HEK293 (cell line): ENCODE data around the gene PRPH2.

Source experiments
- EGR2 ChIP-seq: fragments of 450-650 bp; formaldehyde crosslinking; IDR thresholded peaks from 2 replicates; pipeline ENCODE4 v1.5.1; 2016; ENCODE audit warnings: low read depth, missing biosample characterization, missing genetic modification characterization
- HOXC10 ChIP-seq: sonication (generic); formaldehyde crosslinking; IDR thresholded peaks from 2 replicates; pipeline ENCODE4 v1.8.1; 2023; ENCODE audit warnings: mild to moderate bottlenecking, missing genetic modification reagents
- HOXD13 ChIP-seq: sonication (generic); formaldehyde crosslinking; IDR thresholded peaks from 2 replicates; pipeline ENCODE4 v1.8.0; 2022; ENCODE audit warnings: missing genetic modification reagents, borderline replicate concordance
- KLF1 ChIP-seq: fragments of 450-650 bp; formaldehyde crosslinking; IDR thresholded peaks from 2 replicates; pipeline ENCODE4 v1.5.1; 2016; ENCODE audit warnings: missing biosample characterization, missing genetic modification characterization
- OSR2 ChIP-seq: fragments of 450-650 bp; formaldehyde crosslinking; IDR thresholded peaks from 2 replicates; pipeline ENCODE4 v1.5.1; 2016; ENCODE audit warnings: missing biosample characterization, missing genetic modification characterization
- RBAK ChIP-seq: fragments of 450-650 bp; formaldehyde crosslinking; IDR thresholded peaks from 2 replicates; pipeline ENCODE4 v1.5.1; 2016; ENCODE audit warnings: missing biosample characterization, missing genetic modification characterization
- SCRT1 ChIP-seq: fragments of 450-650 bp; formaldehyde crosslinking; IDR thresholded peaks from 2 replicates; pipeline ENCODE4 v1.5.1; 2016; ENCODE audit warnings: missing biosample characterization, missing genetic modification characterization, borderline replicate concordance
- SCRT2 ChIP-seq: fragments of 450-650 bp; formaldehyde crosslinking; IDR thresholded peaks from 2 replicates; pipeline ENCODE4 v1.5.1; 2016; ENCODE audit warnings: missing biosample characterization, missing genetic modification characterization
- SP2 ChIP-seq: fragments of 450-650 bp; formaldehyde crosslinking; IDR thresholded peaks from 2 replicates; pipeline ENCODE4 v1.5.1; 2016; ENCODE audit warnings: missing biosample characterization, missing genetic modification characterization
- ZBTB17 ChIP-seq: fragments of 450-650 bp; formaldehyde crosslinking; IDR thresholded peaks from 2 replicates; pipeline ENCODE4 v1.5.1; 2016; ENCODE audit warnings: missing biosample characterization, missing genetic modification characterization
- ZBTB20 ChIP-seq: fragments of 450-650 bp; formaldehyde crosslinking; IDR thresholded peaks from 2 replicates; pipeline ENCODE4 v1.5.1; 2016; ENCODE audit warnings: missing biosample characterization, missing genetic modification characterization
- ZFP37 ChIP-seq: fragments of 450-650 bp; formaldehyde crosslinking; IDR thresholded peaks from 2 replicates; pipeline ENCODE4 v1.5.1; 2016; ENCODE audit warnings: missing biosample characterization, missing genetic modification characterization
- ZIC2 ChIP-seq: fragments of 450-650 bp; formaldehyde crosslinking; IDR thresholded peaks from 2 replicates; pipeline ENCODE4 v1.5.1; 2016; ENCODE audit warnings: missing biosample characterization, missing genetic modification characterization
- ZNF133 ChIP-seq: fragments of 450-650 bp; formaldehyde crosslinking; IDR thresholded peaks from 2 replicates; pipeline ENCODE4 v1.5.1; 2016; ENCODE audit warnings: missing biosample characterization, missing genetic modification characterization
- ZNF155 ChIP-seq: fragments of 450-650 bp; formaldehyde crosslinking; IDR thresholded peaks from 2 replicates; pipeline ENCODE4 v1.5.1; 2016; ENCODE audit warnings: missing biosample characterization, missing genetic modification characterization
- ZNF248 ChIP-seq: fragments of 450-650 bp; formaldehyde crosslinking; IDR thresholded peaks from 2 replicates; pipeline ENCODE4 v1.5.1; 2017; ENCODE audit warnings: missing biosample characterization, missing genetic modification characterization
- ZNF350 ChIP-seq: fragments of 450-650 bp; formaldehyde crosslinking; IDR thresholded peaks from 2 replicates; pipeline ENCODE4 v1.5.0; 2017; ENCODE audit warnings: missing biosample characterization, mild to moderate bottlenecking, missing genetic modification characterization
- ZNF416 ChIP-seq: fragments of 450-650 bp; formaldehyde crosslinking; IDR thresholded peaks from 2 replicates; pipeline ENCODE4 v1.5.1; 2016; ENCODE audit warnings: missing biosample characterization, missing genetic modification characterization
- ZNF433 ChIP-seq: fragments of 450-650 bp; formaldehyde crosslinking; IDR thresholded peaks from 2 replicates; pipeline ENCODE4 v1.5.1; 2016; ENCODE audit warnings: missing biosample characterization, missing genetic modification characterization, low read depth
- ZNF48 ChIP-seq: fragments of 450-650 bp; formaldehyde crosslinking; IDR thresholded peaks from 2 replicates; pipeline ENCODE4 v1.5.1; 2016; ENCODE audit warnings: missing biosample characterization, missing genetic modification characterization
- ZNF585B ChIP-seq: fragments of 450-650 bp; formaldehyde crosslinking; IDR thresholded peaks from 2 replicates; pipeline ENCODE4 v1.5.1; 2016; ENCODE audit warnings: missing biosample characterization, missing genetic modification characterization
- ZNF785 ChIP-seq: fragments of 450-650 bp; formaldehyde crosslinking; IDR thresholded peaks from 2 replicates; pipeline ENCODE4 v1.5.1; 2016; ENCODE audit warnings: missing biosample characterization, missing genetic modification characterization
- TF ChIP-seq, protein P1 (sequence below): fragments of 450-650 bp; formaldehyde crosslinking; IDR thresholded peaks from 2 replicates; pipeline ENCODE4 v1.5.1; 2016; ENCODE audit warnings: missing biosample characterization, missing genetic modification characterization
- TF ChIP-seq, protein P2 (sequence below): fragments of 450-650 bp; formaldehyde crosslinking; IDR thresholded peaks from 2 replicates; pipeline ENCODE4 v1.5.1; 2016; ENCODE audit warnings: missing biosample characterization, missing genetic modification characterization
- TF ChIP-seq, protein P3 (sequence below): fragments of 450-650 bp; formaldehyde crosslinking; IDR thresholded peaks from 2 replicates; pipeline ENCODE4 v1.5.1; 2016; ENCODE audit warnings: missing biosample characterization, missing genetic modification characterization, borderline replicate concordance
- TF ChIP-seq, protein P4 (sequence below): fragments of 450-650 bp; formaldehyde crosslinking; IDR thresholded peaks from 2 replicates; pipeline ENCODE4 v1.5.1; 2017; ENCODE audit warnings: missing biosample characterization, missing genetic modification characterization
- TF ChIP-seq, protein P5 (sequence below): fragments of 450-650 bp; formaldehyde crosslinking; IDR thresholded peaks from 2 replicates; pipeline ENCODE4; 2016; ENCODE audit warnings: missing biosample characterization, missing genetic modification characterization
- TF ChIP-seq, protein P6 (sequence below): fragments of 450-650 bp; IDR thresholded peaks from 2 replicates; pipeline ENCODE4 v1.5.1; 2018; ENCODE audit warnings: missing biosample characterization, missing genetic modification characterization
- TF ChIP-seq, protein P7 (sequence below): fragments of 450-650 bp; formaldehyde crosslinking; IDR thresholded peaks from 2 replicates; pipeline ENCODE4 v1.5.1; 2016; ENCODE audit warnings: missing biosample characterization, missing genetic modification characterization, low read depth

Gene PRPH2

DNA sequence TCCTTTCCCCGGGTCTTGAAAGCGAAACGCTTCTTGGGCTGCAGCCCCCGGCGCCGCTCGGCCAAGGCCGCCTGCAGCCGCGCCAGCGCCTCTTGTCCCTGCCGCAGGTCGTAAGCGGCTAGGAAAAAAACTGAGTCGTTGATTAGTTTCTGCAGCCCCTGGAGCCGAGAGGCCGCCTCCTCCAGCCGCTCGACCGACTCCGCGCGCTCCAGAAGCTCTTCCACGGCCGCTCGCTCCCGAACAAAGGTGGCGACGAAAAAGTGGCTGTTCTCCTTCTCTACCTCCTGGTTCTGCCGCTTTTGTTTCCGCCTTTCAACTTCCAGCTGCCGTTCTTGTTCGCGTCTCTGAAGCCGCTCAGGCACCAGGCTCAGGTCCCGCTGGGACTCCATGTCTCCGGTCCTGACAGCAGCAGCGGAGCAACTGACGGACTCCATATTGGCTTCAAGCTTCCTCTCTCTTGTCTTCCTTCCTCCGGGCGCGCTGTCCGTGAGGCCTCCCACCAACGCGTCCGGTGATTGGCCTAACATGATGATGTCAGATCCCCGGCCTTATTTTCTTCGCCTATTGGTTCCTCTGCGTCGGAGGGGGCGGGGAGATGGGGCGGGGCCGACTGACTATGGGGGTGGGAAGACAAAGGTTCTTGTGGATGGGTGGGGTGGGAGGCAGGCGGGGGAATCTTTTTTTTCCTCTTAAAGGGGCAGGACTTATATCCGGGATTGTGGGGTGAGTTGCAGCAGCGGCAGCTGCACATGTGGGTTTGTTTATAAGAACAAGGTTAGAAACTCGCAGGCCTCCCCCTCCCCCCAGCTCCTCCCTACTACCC is 23.5 kb upstream of the PRPH2 start, which contains the start of gene TBCC (continued):
- TF ChIP-seq, protein P1, sequence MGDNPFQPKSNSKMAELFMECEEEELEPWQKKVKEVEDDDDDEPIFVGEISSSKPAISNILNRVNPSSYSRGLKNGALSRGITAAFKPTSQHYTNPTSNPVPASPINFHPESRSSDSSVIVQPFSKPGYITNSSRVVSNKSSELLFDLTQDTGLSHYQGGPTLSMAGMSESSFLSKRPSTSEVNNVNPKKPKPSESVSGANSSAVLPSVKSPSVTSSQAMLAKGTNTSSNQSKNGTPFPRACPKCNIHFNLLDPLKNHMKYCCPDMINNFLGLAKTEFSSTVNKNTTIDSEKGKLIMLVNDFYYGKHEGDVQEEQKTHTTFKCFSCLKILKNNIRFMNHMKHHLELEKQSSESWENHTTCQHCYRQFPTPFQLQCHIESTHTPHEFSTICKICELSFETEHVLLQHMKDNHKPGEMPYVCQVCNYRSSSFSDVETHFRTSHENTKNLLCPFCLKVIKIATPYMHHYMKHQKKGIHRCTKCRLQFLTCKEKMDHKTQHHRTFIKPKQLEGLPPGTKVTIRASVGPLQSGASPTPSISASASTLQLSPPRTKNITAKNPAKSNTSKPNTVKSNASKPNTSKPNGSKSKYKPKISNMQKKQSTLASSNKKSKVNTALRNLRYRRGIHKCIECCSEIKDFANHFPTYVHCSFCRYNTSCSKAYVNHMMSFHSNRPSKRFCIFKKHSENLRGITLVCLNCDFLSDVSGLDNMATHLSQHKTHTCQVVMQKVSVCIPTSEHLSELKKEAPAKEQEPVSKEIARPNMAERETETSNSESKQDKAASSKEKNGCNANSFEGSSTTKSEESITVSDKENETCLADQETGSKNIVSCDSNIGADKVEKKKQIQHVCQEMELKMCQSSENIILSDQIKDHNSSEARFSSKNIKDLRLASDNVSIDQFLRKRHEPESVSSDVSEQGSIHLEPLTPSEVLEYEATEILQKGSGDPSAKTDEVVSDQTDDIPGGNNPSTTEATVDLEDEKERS (tag by site-specific recombination), result peak; percentile 18; the same call in 1 of the 2 replicates
- TF ChIP-seq, protein P2, sequence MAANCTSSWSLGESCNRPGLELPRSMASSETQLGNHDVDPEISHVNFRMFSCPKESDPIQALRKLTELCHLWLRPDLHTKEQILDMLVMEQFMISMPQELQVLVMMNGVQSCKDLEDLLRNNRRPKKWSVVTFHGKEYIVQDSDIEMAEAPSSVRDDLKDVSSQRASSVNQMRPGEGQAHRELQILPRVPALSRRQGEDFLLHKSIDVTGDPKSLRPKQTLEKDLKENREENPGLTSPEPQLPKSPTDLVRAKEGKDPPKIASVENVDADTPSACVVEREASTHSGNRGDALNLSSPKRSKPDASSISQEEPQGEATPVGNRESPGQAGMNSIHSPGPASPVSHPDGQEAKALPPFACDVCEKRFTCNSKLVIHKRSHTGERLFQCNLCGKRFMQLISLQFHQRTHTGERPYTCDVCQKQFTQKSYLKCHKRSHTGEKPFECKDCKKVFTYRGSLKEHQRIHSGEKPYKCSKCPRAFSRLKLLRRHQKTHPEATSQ (tag by site-specific recombination), result no peak
- TF ChIP-seq ZNF155 (tag by site-specific recombination) (no peak), ZNF248 (tag by site-specific recombination) (no peak), ZNF416 (tag by site-specific recombination) (no peak), ZFP37 (tag by site-specific recombination) (peak; percentile 80; the same call in 1 of the 2 replicates), EGR2 (tag by site-specific recombination) (peak; percentile 45; the same call in 1 of the 2 replicates), ZNF48 (no peak), SCRT1 (tag by site-specific recombination) (no peak), ZNF133 (tag by site-specific recombination) (no peak), SCRT2 (tag by site-specific recombination) (no peak), ZNF350 (no peak), RBAK (no peak), KLF1 (tag by site-specific recombination) (no peak), ZBTB17 (tag by site-specific recombination) (peak; percentile 39; the same call in 1 of the 2 replicates), ZNF785 (no peak), SP2 (peak; percentile 83), ZNF585B (tag by site-specific recombination) (no peak), ZNF433 (tag by site-specific recombination) (no peak), OSR2 (tag by site-specific recombination) (no peak), HOXD13 (no peak), HOXC10 (no peak), ZIC2 (tag by site-specific recombination) (no peak), ZBTB20 (tag by site-specific recombination) (no peak)
- TF ChIP-seq, protein P3, sequence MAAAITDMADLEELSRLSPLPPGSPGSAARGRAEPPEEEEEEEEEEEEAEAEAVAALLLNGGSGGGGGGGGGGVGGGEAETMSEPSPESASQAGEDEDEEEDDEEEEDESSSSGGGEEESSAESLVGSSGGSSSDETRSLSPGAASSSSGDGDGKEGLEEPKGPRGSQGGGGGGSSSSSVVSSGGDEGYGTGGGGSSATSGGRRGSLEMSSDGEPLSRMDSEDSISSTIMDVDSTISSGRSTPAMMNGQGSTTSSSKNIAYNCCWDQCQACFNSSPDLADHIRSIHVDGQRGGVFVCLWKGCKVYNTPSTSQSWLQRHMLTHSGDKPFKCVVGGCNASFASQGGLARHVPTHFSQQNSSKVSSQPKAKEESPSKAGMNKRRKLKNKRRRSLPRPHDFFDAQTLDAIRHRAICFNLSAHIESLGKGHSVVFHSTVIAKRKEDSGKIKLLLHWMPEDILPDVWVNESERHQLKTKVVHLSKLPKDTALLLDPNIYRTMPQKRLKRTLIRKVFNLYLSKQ (tag by site-specific recombination), result no peak
- TF ChIP-seq, protein P4, sequence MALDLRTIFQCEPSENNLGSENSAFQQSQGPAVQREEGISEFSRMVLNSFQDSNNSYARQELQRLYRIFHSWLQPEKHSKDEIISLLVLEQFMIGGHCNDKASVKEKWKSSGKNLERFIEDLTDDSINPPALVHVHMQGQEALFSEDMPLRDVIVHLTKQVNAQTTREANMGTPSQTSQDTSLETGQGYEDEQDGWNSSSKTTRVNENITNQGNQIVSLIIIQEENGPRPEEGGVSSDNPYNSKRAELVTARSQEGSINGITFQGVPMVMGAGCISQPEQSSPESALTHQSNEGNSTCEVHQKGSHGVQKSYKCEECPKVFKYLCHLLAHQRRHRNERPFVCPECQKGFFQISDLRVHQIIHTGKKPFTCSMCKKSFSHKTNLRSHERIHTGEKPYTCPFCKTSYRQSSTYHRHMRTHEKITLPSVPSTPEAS (tag by site-specific recombination), result no peak
- TF ChIP-seq, protein P5, sequence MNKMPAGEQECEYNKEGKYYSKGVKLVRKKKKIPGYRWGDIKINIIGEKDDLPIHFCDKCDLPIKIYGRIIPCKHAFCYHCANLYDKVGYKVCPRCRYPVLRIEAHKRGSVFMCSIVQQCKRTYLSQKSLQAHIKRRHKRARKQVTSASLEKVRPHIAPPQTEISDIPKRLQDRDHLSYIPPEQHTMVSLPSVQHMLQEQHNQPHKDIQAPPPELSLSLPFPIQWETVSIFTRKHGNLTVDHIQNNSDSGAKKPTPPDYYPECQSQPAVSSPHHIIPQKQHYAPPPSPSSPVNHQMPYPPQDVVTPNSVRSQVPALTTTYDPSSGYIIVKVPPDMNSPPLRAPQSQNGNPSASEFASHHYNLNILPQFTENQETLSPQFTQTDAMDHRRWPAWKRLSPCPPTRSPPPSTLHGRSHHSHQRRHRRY (tag by site-specific recombination), result no peak
- TF ChIP-seq, protein P6, sequence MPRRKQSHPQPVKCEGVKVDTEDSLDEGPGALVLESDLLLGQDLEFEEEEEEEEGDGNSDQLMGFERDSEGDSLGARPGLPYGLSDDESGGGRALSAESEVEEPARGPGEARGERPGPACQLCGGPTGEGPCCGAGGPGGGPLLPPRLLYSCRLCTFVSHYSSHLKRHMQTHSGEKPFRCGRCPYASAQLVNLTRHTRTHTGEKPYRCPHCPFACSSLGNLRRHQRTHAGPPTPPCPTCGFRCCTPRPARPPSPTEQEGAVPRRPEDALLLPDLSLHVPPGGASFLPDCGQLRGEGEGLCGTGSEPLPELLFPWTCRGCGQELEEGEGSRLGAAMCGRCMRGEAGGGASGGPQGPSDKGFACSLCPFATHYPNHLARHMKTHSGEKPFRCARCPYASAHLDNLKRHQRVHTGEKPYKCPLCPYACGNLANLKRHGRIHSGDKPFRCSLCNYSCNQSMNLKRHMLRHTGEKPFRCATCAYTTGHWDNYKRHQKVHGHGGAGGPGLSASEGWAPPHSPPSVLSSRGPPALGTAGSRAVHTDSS (tag by site-specific recombination), result no peak
- TF ChIP-seq, protein P7, sequence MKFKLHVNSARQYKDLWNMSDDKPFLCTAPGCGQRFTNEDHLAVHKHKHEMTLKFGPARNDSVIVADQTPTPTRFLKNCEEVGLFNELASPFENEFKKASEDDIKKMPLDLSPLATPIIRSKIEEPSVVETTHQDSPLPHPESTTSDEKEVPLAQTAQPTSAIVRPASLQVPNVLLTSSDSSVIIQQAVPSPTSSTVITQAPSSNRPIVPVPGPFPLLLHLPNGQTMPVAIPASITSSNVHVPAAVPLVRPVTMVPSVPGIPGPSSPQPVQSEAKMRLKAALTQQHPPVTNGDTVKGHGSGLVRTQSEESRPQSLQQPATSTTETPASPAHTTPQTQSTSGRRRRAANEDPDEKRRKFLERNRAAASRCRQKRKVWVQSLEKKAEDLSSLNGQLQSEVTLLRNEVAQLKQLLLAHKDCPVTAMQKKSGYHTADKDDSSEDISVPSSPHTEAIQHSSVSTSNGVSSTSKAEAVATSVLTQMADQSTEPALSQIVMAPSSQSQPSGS, result peak; percentile 12; the same call in 1 of the 2 replicates
